ENCODE data around the gene SRSF1.
"Not testable (repeated sequence)": the region's sequence is repeated elsewhere in the genome, so short reads cannot be mapped to it uniquely, and the experiment has no call there.

SRSF1 gene

DNA sequence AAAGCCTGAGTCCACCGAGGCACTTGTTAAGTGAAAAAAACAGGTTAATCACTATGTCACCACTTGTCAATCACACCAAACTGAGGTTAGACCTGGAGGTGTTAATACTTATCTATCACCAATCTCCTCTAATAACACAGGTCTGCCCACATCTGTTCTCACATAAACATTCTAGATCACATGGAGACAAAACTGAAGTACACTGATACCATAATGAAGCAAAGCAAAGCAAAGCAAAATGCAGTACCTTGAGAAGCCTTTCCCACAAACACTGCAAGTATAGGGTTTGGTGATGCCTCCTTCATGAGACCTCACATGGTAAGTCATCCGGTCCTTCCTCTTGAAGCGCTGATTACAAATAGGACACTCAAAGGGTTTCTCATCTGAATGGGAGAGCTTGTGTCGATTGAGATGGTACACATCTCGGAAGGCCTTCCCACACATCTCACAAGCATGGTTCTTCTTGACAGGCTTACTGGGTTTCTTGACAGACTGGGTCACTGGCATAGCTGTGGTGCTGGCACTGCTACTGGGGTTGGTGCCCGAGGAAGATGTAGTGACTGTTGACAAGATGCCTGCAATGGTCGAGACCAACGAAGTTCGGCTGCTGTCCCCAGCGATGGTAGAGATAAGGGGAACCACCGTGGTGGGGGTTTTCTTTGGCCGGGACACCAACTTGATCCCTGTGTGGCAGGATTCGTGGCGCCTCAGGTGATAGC is 24.4 kb downstream of the SRSF1 start:
- Mint-ChIP-seq H3K27ac (ENCODE audit: low read depth) (peak overlapping the region; percentile 67), H3K4me1 (peaks cover 78% of the 10 kb centered on the region), H3K4me3 (peak overlapping the region; percentile 42), H3K36me3 (ENCODE audit: insufficient read depth) (peaks cover 51% of the 10 kb centered on the region), H3K9me3 (no peaks in the 10 kb centered on the region), H3K27me3 (no peaks in the 10 kb centered on the region)
- peak in 1 of 2 donors; percentile 33 for DNase-seq (ENCODE audit: low spot score in 2 of 2)
- ATAC-seq (replicated peaks; ENCODE audit: extremely low read depth, poor library complexity, severe bottlenecking) = peak; percentile 90

DNA sequence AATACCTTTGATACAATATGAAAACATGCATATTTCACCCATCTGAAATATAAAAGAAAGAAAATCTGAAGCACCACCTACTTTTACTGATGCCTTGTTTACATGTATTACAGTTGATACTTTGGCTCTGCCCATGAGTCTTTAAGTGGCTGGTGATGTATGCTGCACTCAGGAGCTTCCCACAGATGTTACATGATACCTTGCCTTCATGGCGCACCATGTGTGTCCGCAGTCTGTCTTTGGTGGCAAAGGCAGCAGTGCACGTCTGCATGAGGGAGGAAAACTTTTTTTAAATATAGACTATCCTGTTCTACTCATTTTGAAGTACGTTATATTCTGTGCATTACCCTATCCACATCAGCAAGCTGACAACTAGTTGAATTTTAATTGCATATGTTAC is 26.5 kb downstream of the SRSF1 start:
- Mint-ChIP-seq H3K9me3 (no peaks in the 10 kb centered on the region), H3K4me1 (peaks cover 70% of the 10 kb centered on the region), H3K4me3 (no peak overlapping the region), H3K36me3 (ENCODE audit: insufficient read depth) (peaks cover 60% of the 10 kb centered on the region), H3K27ac (ENCODE audit: low read depth) (no peak overlapping the region), H3K27me3 (no peaks in the 10 kb centered on the region)
- DNase-seq (ENCODE audit: low spot score in 2 of 2) (no peak), ATAC-seq (replicated peaks; ENCODE audit: extremely low read depth, poor library complexity, severe bottlenecking) (no peak)

DNA sequence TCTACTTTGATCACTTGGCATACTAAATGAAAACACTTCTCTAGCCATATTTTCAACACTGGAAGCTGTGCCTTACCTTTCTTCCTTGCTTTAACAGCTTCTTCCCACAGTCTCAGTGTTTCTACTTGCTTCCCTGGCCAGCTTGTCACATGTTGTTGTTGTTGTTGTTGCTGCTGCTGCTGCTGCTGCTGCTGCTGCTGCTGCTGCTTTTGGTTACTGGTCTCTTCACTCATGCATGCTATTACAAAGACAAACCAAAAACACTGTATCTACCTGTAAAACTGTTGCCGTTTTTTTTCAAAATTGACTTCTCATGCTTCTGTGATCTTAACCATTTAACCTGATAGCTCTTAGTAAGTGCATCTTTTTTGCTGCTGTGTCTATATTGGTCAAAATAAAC is 28.0 kb downstream of the SRSF1 start:
- ATAC-seq (replicated peaks; ENCODE audit: extremely low read depth, poor library complexity, severe bottlenecking) (no peak), DNase-seq (ENCODE audit: low spot score in 2 of 2) (no peak)
- no peak overlapping the region for H3K27ac Mint-ChIP-seq (ENCODE audit: low read depth)
- H3K4me1 Mint-ChIP-seq = peaks cover 59% of the 10 kb centered on the region
- no peaks in the 10 kb centered on the region for H3K27me3 Mint-ChIP-seq
- H3K9me3 Mint-ChIP-seq = no peaks in the 10 kb centered on the region
- H3K36me3 Mint-ChIP-seq (ENCODE audit: insufficient read depth) = peaks cover 73% of the 10 kb centered on the region
- no peak overlapping the region for H3K4me3 Mint-ChIP-seq

DNA sequence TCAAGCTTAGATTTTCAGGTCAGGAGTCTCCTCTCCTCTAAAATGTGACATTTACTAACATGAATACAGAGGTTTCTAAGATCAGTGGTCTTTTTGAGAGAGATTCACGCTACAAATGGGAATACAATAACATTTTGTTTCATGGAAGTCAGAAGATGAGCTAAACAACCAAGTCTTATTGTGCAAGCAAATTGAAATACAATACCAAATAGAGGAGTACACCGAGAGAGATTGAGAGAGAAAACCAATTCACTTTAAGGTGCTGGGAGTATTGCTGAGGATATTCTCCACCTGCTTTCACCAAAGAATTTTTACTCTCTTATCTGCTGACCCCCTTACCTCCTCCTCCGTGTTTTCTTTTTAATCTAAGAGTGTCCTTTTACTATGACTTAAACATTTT is 30.5 kb downstream of the SRSF1 start:
- ATAC-seq (replicated peaks; ENCODE audit: extremely low read depth, poor library complexity, severe bottlenecking) (no peak), DNase-seq (ENCODE audit: low spot score in 2 of 2) (no peak)
- no peaks in the 10 kb centered on the region for H3K27me3 Mint-ChIP-seq
- no peak overlapping the region for H3K27ac Mint-ChIP-seq (ENCODE audit: low read depth)
- peaks cover 77% of the 10 kb centered on the region for H3K36me3 Mint-ChIP-seq (ENCODE audit: insufficient read depth)
- H3K4me3 Mint-ChIP-seq = no peak overlapping the region
- peaks cover 34% of the 10 kb centered on the region for H3K4me1 Mint-ChIP-seq
- H3K9me3 Mint-ChIP-seq = no peaks in the 10 kb centered on the region

DNA sequence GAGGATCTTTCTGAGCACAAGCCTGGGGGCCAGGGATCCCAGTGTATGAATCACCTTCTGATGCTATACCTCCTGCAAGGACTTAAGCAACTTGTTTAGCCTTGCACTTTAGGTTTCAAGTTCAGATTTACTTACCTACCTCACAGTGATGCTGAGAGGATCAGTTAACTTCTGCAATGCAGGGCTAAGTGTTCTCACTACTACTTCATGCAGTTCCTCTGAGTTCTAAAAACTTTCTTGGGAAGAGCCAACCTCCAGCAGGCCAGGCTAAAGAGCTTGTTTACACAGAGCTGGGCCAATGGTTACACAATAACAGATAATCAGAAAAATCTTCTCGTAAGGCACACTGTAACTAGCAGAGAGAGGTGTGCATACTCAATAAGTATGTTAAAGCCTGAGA is 32.0 kb downstream of the SRSF1 start:
- Mint-ChIP-seq H3K36me3 (ENCODE audit: insufficient read depth) (peaks cover 67% of the 10 kb centered on the region), H3K27ac (ENCODE audit: low read depth) (no peak overlapping the region), H3K27me3 (no peaks in the 10 kb centered on the region), H3K4me3 (no peak overlapping the region), H3K9me3 (no peaks in the 10 kb centered on the region), H3K4me1 (peaks cover 21% of the 10 kb centered on the region)
- ATAC-seq (replicated peaks; ENCODE audit: extremely low read depth, poor library complexity, severe bottlenecking) = no peak
- DNase-seq (ENCODE audit: low spot score in 2 of 2) = no peak

DNA sequence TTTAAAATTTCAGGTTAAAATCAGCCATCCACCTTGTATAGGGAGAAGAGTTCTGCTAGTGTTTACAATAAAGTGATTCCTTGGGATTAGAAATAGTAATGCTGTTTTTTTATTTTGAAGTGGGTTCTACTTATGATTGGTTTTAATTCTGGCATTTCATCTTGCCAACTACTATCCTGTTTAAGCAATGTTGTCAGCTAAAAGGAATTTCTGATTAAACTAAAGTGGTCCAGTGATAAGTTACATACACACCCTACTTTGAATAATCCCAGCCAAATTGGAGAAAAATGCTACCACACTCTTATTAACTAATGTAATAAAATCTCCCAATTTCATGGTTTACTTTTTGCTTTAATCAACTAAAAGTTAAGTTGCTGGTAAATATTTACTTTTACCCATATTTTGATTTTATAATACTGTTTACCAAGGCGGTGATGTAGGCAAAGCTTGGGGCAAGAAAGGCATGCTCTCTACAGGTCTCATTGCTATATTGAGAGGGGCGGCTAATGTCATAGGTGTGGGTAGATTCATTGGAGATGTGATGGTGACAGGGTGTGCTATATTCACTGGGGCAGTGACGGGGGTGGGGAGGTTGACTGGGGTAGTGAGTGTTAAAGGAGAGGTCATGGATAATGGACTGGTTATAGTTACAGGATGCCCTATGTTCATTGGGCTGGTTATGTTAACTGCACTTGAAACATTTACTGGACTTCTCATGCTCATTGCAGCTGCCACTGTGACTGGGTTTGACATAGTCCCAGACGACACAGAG is 32.8 kb downstream of the SRSF1 start:
- not testable (repeated sequence) for H3K27ac Mint-ChIP-seq (ENCODE audit: low read depth); DNase-seq (ENCODE audit: low spot score in 2 of 2); ATAC-seq (replicated peaks; ENCODE audit: extremely low read depth, poor library complexity, severe bottlenecking); H3K27me3 Mint-ChIP-seq; H3K9me3 Mint-ChIP-seq; H3K4me3 Mint-ChIP-seq
- Mint-ChIP-seq H3K4me1 (peaks cover 20% of the 10 kb centered on the region), H3K36me3 (ENCODE audit: insufficient read depth) (peaks cover 59% of the 10 kb centered on the region)

DNA sequence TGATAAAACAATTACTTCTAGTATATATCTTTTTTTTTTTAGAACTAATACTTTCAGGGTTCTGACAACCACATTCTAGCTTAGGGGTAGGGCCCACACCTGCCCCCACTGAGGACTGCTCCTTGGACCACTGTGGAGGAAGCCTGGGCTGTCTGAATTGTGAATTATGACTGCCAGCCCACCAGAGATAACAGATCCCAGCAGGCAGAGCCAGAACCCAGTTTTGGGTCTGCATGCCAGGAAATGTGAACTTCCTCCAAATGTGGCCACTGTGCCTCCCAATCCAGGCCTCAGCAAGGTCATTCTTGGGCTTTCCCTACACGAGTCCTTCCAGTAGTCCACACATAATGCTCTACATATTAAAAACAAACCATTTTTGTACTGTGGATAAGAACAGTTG is 34.9 kb downstream of the SRSF1 start:
- H3K36me3 Mint-ChIP-seq (ENCODE audit: insufficient read depth) = peaks cover 39% of the 10 kb centered on the region

DNA sequence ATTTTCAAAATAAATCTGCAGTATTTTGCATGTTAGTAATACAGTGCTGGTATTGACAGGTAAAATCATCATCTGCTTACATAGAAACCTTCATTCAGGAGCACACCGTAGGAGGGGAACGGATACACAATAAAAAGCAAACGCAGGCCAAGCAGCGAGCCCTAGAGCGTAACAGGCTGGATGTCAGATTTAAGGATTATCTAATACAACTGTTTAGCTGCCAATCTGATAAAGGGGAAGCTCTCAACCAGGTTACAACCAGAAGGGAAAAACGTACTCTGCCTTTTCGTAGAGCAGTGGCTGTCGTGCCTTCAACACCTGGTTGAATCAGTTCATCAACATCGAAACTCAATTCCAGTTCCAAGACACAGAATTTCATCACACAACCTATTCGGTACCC is 35.5 kb downstream of the SRSF1 start:
- no peaks in the 10 kb centered on the region for H3K27me3 Mint-ChIP-seq
- ATAC-seq (replicated peaks; ENCODE audit: extremely low read depth, poor library complexity, severe bottlenecking) = no peak
- DNase-seq (ENCODE audit: low spot score in 2 of 2) = no peak
- H3K4me1 Mint-ChIP-seq = peaks cover 6% of the 10 kb centered on the region
- no peaks in the 10 kb centered on the region for H3K9me3 Mint-ChIP-seq
- peaks cover 34% of the 10 kb centered on the region for H3K36me3 Mint-ChIP-seq (ENCODE audit: insufficient read depth)
- H3K27ac Mint-ChIP-seq (ENCODE audit: low read depth) = no peak overlapping the region
- no peak overlapping the region for H3K4me3 Mint-ChIP-seq

More for the DNA sequence above, 34.9 kb downstream of the SRSF1 start:
- Mint-ChIP-seq H3K4me3 (no peak overlapping the region), H3K27ac (ENCODE audit: low read depth) (no peak overlapping the region), H3K9me3 (no peaks in the 10 kb centered on the region), H3K4me1 (peaks cover 7% of the 10 kb centered on the region), H3K27me3 (no peaks in the 10 kb centered on the region)
- ATAC-seq (replicated peaks; ENCODE audit: extremely low read depth, poor library complexity, severe bottlenecking) (no peak), DNase-seq (ENCODE audit: low spot score in 2 of 2) (no peak)

DNA sequence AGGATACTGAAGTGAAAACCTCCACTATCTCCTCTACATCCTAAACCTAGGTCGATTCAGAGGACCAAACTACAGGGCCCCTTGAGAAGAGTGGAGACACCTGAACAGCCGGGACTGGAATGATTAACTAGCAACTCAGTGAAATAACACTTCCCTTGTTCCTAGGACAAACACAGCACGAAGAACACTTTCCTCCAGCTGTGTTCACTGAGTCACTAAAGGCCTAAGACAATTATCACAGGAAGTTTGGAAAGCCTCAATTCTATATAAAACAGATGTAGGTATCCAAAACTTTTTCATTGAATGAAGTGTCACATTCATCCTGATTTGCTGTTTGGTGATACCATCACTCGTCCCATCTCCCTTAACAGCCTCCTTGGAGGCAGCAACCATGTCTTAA is 36.3 kb downstream of the SRSF1 start:
- Mint-ChIP-seq H3K27me3 (no peaks in the 10 kb centered on the region), H3K9me3 (no peaks in the 10 kb centered on the region), H3K4me1 (no peaks in the 10 kb centered on the region), H3K4me3 (no peak overlapping the region), H3K36me3 (ENCODE audit: insufficient read depth) (peaks cover 25% of the 10 kb centered on the region), H3K27ac (ENCODE audit: low read depth) (no peak overlapping the region)
- ATAC-seq (replicated peaks; ENCODE audit: extremely low read depth, poor library complexity, severe bottlenecking) (no peak), DNase-seq (ENCODE audit: low spot score in 2 of 2) (no peak)

DNA sequence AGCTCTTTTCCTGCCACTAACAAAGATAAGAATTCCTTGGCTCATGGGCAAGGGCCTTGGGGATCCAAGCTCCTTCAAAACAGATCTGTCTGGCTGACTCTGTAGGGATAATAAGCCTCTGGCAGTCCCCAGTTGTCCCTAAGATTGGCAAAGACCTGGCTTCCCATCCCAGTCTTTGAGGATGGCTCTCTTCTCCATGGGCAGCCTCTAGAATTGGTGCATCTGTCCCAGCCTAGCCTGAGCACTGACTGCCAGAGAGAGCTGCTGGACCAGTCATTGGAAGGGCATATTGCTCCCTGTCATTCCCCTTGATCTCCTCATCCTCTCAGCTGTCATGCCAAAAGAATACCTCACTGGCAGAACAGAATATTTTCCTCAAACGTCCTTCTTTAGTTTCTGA is 38.6 kb downstream of the SRSF1 start:
- ATAC-seq (replicated peaks; ENCODE audit: extremely low read depth, poor library complexity, severe bottlenecking) (no peak), DNase-seq (ENCODE audit: low spot score in 2 of 2) (no peak)
- no peaks in the 10 kb centered on the region for H3K9me3 Mint-ChIP-seq
- H3K27ac Mint-ChIP-seq (ENCODE audit: low read depth) = no peak overlapping the region
- no peaks in the 10 kb centered on the region for H3K4me1 Mint-ChIP-seq
- peaks cover 6% of the 10 kb centered on the region for H3K36me3 Mint-ChIP-seq (ENCODE audit: insufficient read depth)
- H3K4me3 Mint-ChIP-seq = no peak overlapping the region
- H3K27me3 Mint-ChIP-seq = peaks cover 14% of the 10 kb centered on the region

DNA sequence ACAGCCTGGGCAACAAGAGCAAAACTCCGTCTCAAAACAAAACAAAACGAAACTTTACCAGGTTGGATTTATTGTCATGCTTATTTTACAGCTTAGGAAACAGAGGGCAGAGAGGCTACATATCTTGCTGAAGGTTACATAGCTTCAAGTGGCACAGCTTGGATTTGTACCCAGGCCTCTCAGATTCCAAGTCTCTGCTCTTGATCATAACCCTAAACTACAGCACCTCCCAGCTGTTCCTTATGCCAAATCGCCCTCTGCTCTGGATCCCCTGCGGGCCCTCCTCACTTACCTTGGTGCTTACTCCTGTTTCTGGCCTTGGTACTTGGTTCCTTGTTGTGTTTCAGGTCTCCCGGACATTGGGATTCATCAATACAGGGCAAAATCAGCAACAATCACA is 40.2 kb downstream of the SRSF1 start:
- H3K9me3 Mint-ChIP-seq = no peaks in the 10 kb centered on the region
- H3K27ac Mint-ChIP-seq (ENCODE audit: low read depth) = no peak overlapping the region
- no peaks in the 10 kb centered on the region for H3K4me1 Mint-ChIP-seq
- ATAC-seq (replicated peaks; ENCODE audit: extremely low read depth, poor library complexity, severe bottlenecking) = no peak
- H3K36me3 Mint-ChIP-seq (ENCODE audit: insufficient read depth) = no peaks in the 10 kb centered on the region
- H3K27me3 Mint-ChIP-seq = peaks cover 27% of the 10 kb centered on the region
- DNase-seq (ENCODE audit: low spot score in 2 of 2) = no peak
- no peak overlapping the region for H3K4me3 Mint-ChIP-seq

DNA sequence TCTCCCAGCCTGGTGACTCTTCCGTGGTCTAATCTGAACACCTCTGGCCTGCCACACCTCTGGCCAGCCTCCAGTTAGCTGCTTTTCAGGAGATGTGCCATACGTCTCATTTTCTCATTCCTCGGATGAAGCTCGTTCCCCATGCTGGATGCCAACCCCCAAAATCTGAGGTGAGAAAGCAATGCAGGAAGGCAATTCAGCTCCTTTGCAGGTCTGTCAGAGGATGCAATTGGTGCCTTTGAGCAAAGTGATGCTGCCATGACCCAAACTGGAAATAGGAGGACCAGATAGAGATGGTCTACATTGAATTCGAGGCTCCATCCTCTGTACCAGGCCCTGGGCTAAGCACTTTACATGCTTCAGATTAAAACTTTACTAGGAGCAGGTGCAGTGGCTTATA is 40.8 kb downstream of the SRSF1 start:
- Mint-ChIP-seq H3K27ac (ENCODE audit: low read depth) (no peak overlapping the region), H3K27me3 (peaks cover 29% of the 10 kb centered on the region), H3K4me1 (no peaks in the 10 kb centered on the region), H3K36me3 (ENCODE audit: insufficient read depth) (no peaks in the 10 kb centered on the region), H3K9me3 (no peaks in the 10 kb centered on the region), H3K4me3 (no peak overlapping the region)
- no peak for DNase-seq (ENCODE audit: low spot score in 2 of 2)
- ATAC-seq (replicated peaks; ENCODE audit: extremely low read depth, poor library complexity, severe bottlenecking) = no peak

DNA sequence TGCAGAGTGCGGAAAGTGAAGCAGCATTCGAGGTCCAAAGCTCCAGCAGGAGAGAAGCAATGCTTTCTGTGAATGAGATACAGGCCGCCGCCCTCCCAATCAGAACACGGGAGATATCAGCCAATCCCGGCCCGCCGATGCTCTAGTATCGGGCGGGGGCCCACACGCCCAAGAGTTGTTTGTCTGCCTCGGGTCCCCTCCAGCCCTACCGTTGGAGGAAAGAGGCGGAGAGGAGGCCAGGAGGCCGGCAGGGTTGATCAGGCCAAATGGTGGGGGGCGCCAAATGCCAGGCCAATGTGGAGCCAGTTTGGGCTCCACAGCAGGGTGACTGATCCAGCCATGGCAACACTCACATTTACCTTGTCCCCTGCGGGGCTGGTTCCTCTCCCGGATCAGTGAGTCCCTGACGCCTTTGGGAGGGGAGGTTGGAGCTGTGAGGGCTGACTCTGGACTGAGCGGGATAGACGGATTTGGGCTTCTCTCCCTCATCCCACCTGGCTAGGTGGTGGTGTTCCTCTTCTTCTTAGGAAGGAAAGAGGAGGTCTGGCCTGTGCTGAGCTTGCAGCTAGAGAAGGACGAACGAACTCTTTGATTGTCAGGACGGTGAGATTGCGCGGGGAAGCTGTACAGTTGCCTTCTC is 41.4 kb downstream of the SRSF1 start:
- H3K36me3 Mint-ChIP-seq (ENCODE audit: insufficient read depth) = no peaks in the 10 kb centered on the region
- no peaks in the 10 kb centered on the region for H3K4me1 Mint-ChIP-seq
- no peak for DNase-seq (ENCODE audit: low spot score in 2 of 2)
- no peak for ATAC-seq (replicated peaks; ENCODE audit: extremely low read depth, poor library complexity, severe bottlenecking)
- no peak overlapping the region for H3K4me3 Mint-ChIP-seq
- no peak overlapping the region for H3K27ac Mint-ChIP-seq (ENCODE audit: low read depth)
- H3K9me3 Mint-ChIP-seq = no peaks in the 10 kb centered on the region
- H3K27me3 Mint-ChIP-seq = peaks cover 29% of the 10 kb centered on the region

Data from central memory CD8-positive, alpha-beta T cell (primary cell).